ENCODE results near the gene AIG1. TPM values are rescaled to one million over a fixed set of nuclear protein-coding genes. Genes with fewer than 3 reads are reported as not detected.

AIG1 gene
- polyA plus RNA-seq, 1 experiment = 65.1 TPM

- Histone ChIP-seq H3K27me3 (ENCODE audit: control insufficient read depth, insufficient read depth, low read length) (no peaks in the 10 kb centered on the region), H3K4me3 (ENCODE audit: low read depth, low read length) (no peak overlapping the region), H3K27ac (ENCODE audit: low read depth, low read length) (no peak overlapping the region), H3K9me3 (ENCODE audit: control insufficient read depth, insufficient read depth, low read length) (no peaks in the 10 kb centered on the region)
- no peak for TF ChIP-seq CTCF (IDR thresholded peaks at IDR 0.05; ENCODE audit: low read depth, low read length)
- ChIA-PET CTCF (no interaction called here), POLR2A (no interaction called here)
- no peak for DNase-seq (ENCODE audit: low read depth, low spot score)
These were observed 175.6 kb downstream of the AIG1 start for GRCh38 chr6:143236151-143236798.

- ChIA-PET POLR2A (no interaction called here), CTCF (no interaction called here)
- Histone ChIP-seq H3K9me3 (ENCODE audit: control insufficient read depth, insufficient read depth, low read length) (no peaks in the 10 kb centered on the region), H3K27ac (ENCODE audit: low read depth, low read length) (no peak overlapping the region), H3K27me3 (ENCODE audit: control insufficient read depth, insufficient read depth, low read length) (no peaks in the 10 kb centered on the region), H3K4me3 (ENCODE audit: low read depth, low read length) (no peak overlapping the region)
- no peak for TF ChIP-seq CTCF (IDR thresholded peaks at IDR 0.05; ENCODE audit: low read depth, low read length)
- no peak for DNase-seq (ENCODE audit: low read depth, low spot score)
These were observed 177.6 kb downstream of the AIG1 start for GRCh38 chr6:143238306-143238705.

- DNase-seq (ENCODE audit: low read depth, low spot score) = no peak
- Histone ChIP-seq H3K27ac (ENCODE audit: low read depth, low read length) (no peak overlapping the region), H3K9me3 (ENCODE audit: control insufficient read depth, insufficient read depth, low read length) (no peaks in the 10 kb centered on the region), H3K27me3 (ENCODE audit: control insufficient read depth, insufficient read depth, low read length) (no peaks in the 10 kb centered on the region), H3K4me3 (ENCODE audit: low read depth, low read length) (no peak overlapping the region)
- no peak for TF ChIP-seq CTCF (IDR thresholded peaks at IDR 0.05; ENCODE audit: low read depth, low read length)
- ChIA-PET POLR2A (no interaction called here), CTCF (no interaction called here)
These were observed 180.4 kb downstream of the AIG1 start for GRCh38 chr6:143241111-143241510.

GRCh38 chr6:143241911-143242310 is 181.2 kb downstream of the AIG1 start:
- Histone ChIP-seq H3K27me3 (ENCODE audit: control insufficient read depth, insufficient read depth, low read length) (no peaks in the 10 kb centered on the region), H3K4me3 (ENCODE audit: low read depth, low read length) (no peak overlapping the region), H3K9me3 (ENCODE audit: control insufficient read depth, insufficient read depth, low read length) (no peaks in the 10 kb centered on the region), H3K27ac (ENCODE audit: low read depth, low read length) (no peak overlapping the region)
- POLR2A ChIA-PET = no interaction called here
- TF ChIP-seq CTCF (IDR thresholded peaks at IDR 0.05; ENCODE audit: low read depth, low read length) = no peak
- CTCF ChIA-PET = interaction anchor here (1.0 kb wide), 1 partner anchor 8 kb away, joined by 4 read pairs; no protein-coding TSS in a partner anchor
- DNase-seq (ENCODE audit: low read depth, low spot score) = no peak

- no peaks in the 10 kb centered on the region for H3K9me3 ChIP-seq (ENCODE audit: control insufficient read depth, insufficient read depth, low read length)
- TF ChIP-seq CTCF (IDR thresholded peaks at IDR 0.05; ENCODE audit: low read depth, low read length) = no peak
- no peak overlapping the region for H3K27ac ChIP-seq (ENCODE audit: low read depth, low read length)
- ChIA-PET POLR2A (no interaction called here), CTCF (interaction anchor here (0.9 kb wide), 1 partner anchor 11 kb away, joined by 3 read pairs; no protein-coding TSS in a partner anchor)
- no peak for DNase-seq (ENCODE audit: low read depth, low spot score)
- no peak overlapping the region for H3K4me3 ChIP-seq (ENCODE audit: low read depth, low read length)
- H3K27me3 ChIP-seq (ENCODE audit: control insufficient read depth, insufficient read depth, low read length) = no peaks in the 10 kb centered on the region
These were observed 183.1 kb downstream of the AIG1 start for GRCh38 chr6:143243786-143244185.

Data from AG04450 (cell line).